SHP77 treated with DMSO at 0.1 percent for 48 hours (cell line): ENCODE results near the gene SORCS1.

Experiments
- DNase-seq: peaks from one replicate; lab custom pipeline; 2025; lab: John Stamatoyannopoulos, UW

SORCS1 gene

DNA sequence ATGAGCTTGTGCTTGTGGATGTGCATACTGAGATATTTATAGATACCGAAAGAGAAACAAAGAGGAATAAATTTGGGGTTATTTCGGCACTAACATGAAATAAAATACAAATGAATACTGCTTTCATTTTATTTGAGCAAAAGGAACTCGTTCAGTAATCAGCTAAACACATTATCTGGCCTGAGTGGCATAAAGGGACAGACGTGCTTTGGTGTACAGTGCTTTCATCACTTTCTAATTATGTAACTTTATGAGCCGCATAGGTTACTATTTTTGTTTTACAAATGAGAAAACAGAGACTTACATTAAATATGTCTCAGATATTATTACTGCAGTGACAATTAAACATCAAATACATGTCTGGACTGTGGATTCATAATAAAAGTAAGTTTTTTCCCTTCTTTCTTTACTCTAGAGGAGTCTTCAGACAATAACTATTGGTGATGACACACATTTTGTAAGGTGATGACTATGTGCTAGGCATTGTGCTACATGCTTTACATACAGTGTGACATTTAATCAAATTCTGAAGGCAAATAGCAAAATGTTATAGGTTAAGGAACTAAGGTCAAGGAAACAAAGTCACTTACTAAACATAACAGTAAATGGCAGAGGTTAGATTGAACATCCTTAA is 503.3 kb downstream of the SORCS1 start:
- DNase-seq = no peak

DNA sequence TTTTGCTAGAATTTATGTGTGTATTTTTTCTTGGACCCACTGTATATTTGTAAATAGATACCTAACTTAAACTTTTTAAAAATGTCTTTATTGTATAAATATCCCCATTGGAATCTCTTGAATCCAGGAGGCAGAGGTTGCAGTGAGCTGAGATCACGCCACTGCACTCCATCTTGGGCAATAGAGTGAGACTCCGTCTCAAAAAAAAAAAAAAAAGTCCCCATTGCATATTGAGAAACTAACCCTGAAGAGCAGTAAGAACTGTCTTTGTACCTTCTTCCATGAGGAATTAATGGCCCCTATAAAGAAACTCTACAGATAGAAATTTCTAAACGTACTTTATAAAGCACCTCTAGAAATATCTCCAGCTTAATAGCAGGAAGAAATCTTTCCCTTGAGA is 504.0 kb downstream of the SORCS1 start:
- DNase-seq = no peak

DNA sequence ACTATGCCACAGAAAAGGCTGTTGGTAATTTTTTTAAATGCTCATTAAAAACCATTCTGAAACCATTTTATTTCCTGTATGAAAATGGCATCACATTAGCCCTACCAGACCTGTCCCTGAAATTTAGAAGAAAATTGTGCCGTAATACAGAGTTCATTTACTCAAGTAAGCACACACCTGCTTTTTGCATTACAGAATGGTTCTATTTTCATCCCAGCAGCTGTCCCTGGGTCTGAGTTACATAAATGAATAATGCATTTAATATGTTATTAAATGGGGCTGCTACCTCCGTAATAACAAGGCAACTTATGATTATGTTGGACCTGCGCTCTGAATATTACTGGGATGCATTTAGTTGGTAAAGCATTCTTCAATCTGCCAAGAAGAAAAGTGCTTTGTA is 508.9 kb downstream of the SORCS1 start:
- DNase-seq = no peak

DNA sequence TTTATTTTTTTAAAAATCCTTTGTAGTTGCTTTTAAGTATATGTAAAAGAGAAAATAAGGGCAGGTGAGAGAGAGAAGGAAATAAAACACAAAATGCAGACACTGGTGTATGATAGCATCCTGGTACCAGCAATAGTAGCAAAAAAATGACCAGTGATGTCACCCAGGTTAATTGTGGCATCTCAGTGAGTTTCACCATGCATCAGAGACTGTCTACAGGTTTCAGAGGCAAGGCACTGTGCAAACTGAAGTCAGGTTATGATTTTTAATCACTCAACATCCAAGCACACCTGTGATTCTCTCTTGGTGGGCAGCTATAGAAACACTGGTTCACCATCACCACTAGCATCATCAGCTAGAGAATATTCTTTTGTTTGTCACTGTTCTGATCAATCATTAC is 509.3 kb downstream of the SORCS1 start:
- no peak for DNase-seq

GRCh38 chr10:106652279-106652678 is 512.2 kb downstream of the SORCS1 start:
- no peak for DNase-seq

DNA sequence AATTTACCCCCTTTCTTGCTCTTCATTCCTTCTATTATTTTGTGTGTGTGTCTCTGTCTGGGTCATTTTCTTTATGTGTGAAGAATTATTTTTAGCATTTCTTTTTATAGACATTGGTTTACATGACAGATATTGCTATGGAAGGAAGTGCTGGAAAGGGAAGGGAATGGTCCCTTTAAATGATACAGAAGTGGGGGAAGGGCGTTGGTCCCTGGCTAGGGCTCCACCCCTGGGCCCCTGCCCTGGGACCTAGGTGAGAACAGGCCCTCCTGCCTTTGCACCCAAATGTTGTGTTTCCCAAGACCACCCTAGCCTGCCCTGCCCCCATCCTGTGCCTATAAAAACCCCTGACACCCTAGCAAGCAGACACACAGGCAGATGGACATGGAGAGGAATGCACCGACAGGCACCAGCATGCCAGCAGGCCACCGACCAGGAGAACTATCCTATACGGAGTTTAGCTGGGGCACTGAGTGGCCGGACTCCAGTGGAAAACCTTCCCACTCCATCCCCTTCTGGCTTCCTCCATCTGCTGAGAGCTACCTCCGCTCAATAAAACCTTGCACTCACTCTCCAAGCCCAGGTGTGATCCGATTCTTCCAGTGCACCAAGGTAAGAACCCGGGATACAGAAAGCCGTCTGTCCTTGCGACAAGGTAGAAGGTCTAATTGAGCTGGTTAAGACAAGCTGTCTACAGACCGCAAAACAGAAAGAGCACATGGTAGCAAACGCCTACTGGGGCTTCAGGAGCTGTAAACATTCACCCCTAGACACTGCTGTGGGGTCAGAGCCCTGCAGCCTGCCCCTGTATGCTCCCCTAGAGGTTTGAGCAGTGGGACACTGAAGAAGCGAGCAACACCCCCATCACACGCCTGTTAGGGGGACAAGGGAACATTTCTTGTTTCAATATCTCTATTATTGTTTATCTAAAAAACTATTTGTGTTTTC is 515.7 kb downstream of the SORCS1 start:
- no peak for DNase-seq

GRCh38 chr10:106643473-106643872 is 521.0 kb downstream of the SORCS1 start:
- no peak for DNase-seq

GRCh38 chr10:106637873-106638272 is 526.6 kb downstream of the SORCS1 start:
- no peak for DNase-seq

- DNase-seq = no peak
Measured at GRCh38 chr10:106636766-106637491, 527.6 kb downstream of the SORCS1 start.

GRCh38 chr10:106635947-106636346 is 528.6 kb downstream of the SORCS1 start:
- no peak for DNase-seq

- DNase-seq = no peak
Measured at GRCh38 chr10:106631016-106631702, 533.3 kb downstream of the SORCS1 start.

- DNase-seq = no peak
Measured at GRCh38 chr10:106626371-106626770, 538.1 kb downstream of the SORCS1 start.

DNA sequence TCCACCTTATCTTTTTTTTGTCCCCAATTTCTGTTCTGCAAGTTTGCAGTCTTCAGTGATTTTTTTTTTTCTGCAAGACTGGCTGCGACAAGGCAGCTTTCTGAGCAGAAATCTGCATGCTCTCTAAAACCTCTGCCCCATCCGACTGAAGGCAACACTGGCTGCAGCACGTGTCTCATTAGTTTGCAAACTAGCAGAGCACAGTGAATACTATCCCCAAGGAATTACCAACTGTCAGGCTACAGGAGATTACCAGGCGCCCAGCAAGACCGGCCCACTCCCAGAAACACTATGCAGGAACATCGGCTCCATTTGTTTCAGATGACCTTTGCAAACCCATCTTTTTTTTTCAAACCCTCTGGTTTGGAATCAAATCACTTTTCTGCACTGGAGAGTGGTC is 538.8 kb downstream of the SORCS1 start:
- DNase-seq = no peak

- no peak for DNase-seq
Measured at GRCh38 chr10:106619346-106619745, 545.2 kb downstream of the SORCS1 start.

DNA sequence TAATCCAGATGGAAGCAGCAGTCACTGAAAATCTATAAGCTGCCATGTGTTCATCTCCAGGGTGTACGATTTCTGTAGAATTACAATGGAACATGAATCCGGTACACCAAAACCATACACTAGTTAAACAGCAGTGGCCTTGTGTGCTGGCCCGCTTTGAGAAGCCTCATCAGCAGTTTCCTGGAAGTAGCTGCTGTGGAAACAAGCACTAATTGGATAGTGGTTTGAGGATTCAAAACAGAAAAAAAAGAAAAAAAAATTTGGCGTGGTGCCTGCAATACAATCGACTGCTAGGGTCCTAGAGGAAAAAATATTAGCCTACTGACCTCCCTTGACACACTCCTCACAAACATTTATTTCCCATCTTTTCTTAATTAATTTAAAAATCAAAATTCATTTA is 545.9 kb downstream of the SORCS1 start:
- DNase-seq = no peak

GRCh38 chr10:106615081-106615480 is 549.4 kb downstream of the SORCS1 start:
- no peak for DNase-seq

DNA sequence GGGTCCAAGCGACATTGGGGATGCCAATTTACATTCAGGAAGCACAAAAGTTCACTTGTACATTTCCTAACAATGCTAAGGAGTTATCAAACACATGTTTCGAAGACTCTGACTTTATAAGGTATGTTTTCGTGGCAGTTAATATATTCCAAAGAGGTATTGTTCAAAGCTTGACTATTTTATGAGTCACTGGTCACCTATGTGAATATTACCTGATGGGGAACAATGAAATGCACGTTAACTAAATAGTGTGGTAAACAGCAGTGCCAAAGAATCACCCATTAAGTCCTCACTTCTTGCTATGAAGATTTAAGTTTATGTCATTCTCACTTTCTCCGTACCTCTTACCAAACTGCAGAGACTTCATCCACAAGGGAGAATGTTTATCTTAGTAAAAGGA is 550.2 kb downstream of the SORCS1 start:
- no peak for DNase-seq

DNA sequence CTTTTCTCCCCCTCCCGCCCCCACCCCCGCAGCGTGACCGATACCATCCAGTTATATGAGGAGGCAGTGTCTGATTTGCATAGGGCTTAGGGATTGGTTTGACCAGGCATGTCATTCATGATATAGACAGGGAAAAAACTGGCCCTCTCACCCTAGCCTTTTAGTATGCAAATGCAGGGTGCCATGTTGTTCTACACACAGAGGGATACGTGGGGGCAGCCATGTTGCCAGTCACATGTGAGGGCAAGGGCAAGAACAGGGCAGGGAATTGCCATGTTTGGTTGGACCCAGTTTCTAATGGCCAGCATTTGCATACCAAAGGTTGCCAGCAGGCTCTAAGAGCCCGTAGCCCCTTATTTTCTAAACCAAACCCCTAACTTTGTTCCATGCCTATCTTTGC is 552.1 kb downstream of the SORCS1 start:
- DNase-seq = no peak

GRCh38 chr10:106609470-106610266 is 554.8 kb downstream of the SORCS1 start:
- no peak for DNase-seq

GRCh38 chr10:106608066-106608465 is 556.4 kb downstream of the SORCS1 start:
- no peak for DNase-seq

GRCh38 chr10:106595281-106595680 is 569.2 kb downstream of the SORCS1 start:
- no peak for DNase-seq
